GM12878 (cell line): Measurements from ENCODE around the gene CERCAM. TPM values are rescaled to one million over a fixed set of nuclear protein-coding genes. Genes with fewer than 3 reads are reported as not detected.

ENCODE experiments used
- ATAC-seq: fragments of 200-7000 bp; cut with Tn5 transposase; 3 replicates; pipeline ENCODE4 v1.9.1; 2020; ENCODE audit warnings: mild to moderate bottlenecking, moderate library complexity
- BruUV-seq: library from RNA; stranded (reverse); fragments of 400-500 nt; replicated peaks from 2 replicates; lab custom pipeline; 2021; lab: Mats Ljungman, UMichigan
- CTCF ChIA-PET: fragments of 300-600 bp; sonication (Branson Sonifier 250); formaldehyde crosslinking; extraction: SDS; loops from one replicate; lab custom pipeline; 2021; ENCODE audit warnings: inconsistent platforms; lab: Yijun Ruan, JAX
- POLR2A ChIA-PET: fragments of 350-600 bp; formaldehyde crosslinking; extraction: SDS; loops from one replicate; lab custom pipeline; 2021; ENCODE audit warnings: inconsistent platforms; lab: Charles Lee
- RAD21 ChIA-PET: fragments of 300-600 bp; sonication (Branson Sonifier 250); formaldehyde crosslinking; loops from one replicate; lab custom pipeline; 2023; ENCODE audit warnings: antibody characterized with exemption; ENCODE audit not compliant: unreplicated experiment; lab: Charles Lee
- SMC1A ChIA-PET: fragments of 300-600 bp; sonication (Branson Sonifier 250); formaldehyde crosslinking; loops from one replicate; lab custom pipeline; 2023; ENCODE audit not compliant: unreplicated experiment, uncharacterized antibody; lab: Charles Lee
- DNase-seq: peaks from one replicate; pipeline ENCODE4 v3.0.0-alpha.2; 2011; ENCODE audit warnings: low read depth, low spot score
- FAIRE-seq: peaks from 3 replicates; lab custom pipeline; 2011; peaks lifted over from hg19 to GRCh38; lab: Jason Lieb, UNC
- H2AFZ ChIP-seq: 2 replicates; pipeline ENCODE4 v1.6.0; 2011; ENCODE audit warnings: low read depth, low read length, control low read depth; ENCODE audit not compliant: control insufficient read depth
- H3K27ac ChIP-seq: 2 replicates; pipeline ENCODE4 v1.5.1; 2011; ENCODE audit warnings: control low read depth; ENCODE audit not compliant: control insufficient read depth, insufficient read depth
- H3K27me3 ChIP-seq, 2 experiments: replicated peaks in 1 of 2; 2 replicates each; pipeline versions ENCODE4 v1.6.0 to v1.6.1; 2011; ENCODE audit warnings: low read length in 1 of 2; ENCODE audit not compliant: control insufficient read depth in 2 of 2, insufficient read depth in 2 of 2
- H3K36me3 ChIP-seq, 2 experiments: 2 replicates each; pipeline ENCODE4 v1.5.1; 2011; ENCODE audit warnings: low read length in 1 of 2; ENCODE audit not compliant: control insufficient read depth in 2 of 2, insufficient read depth in 2 of 2
- H3K4me1 ChIP-seq: 2 replicates; pipeline ENCODE4 v1.6.1; 2011; ENCODE audit warnings: mild to moderate bottlenecking, low read length, moderate library complexity, mixed read lengths; ENCODE audit not compliant: control insufficient read depth, insufficient read depth
- H3K4me2 ChIP-seq: 2 replicates; pipeline ENCODE4 v1.6.0; 2011; ENCODE audit warnings: control low read depth; ENCODE audit not compliant: control insufficient read depth, insufficient read depth
- H3K4me3 ChIP-seq: fragments of 200-600 bp; sonication (generic); 2 replicates; pipeline ENCODE4 v1.5.1; 2016
- H3K79me2 ChIP-seq: 2 replicates; pipeline ENCODE4 v1.6.0; 2011; ENCODE audit warnings: low read length; ENCODE audit not compliant: control insufficient read depth, insufficient read depth
- H3K9ac ChIP-seq: 2 replicates; pipeline ENCODE4 v1.8.0; 2011; ENCODE audit warnings: low read length, control low read depth, mixed read lengths; ENCODE audit not compliant: control insufficient read depth, insufficient read depth
- H3K9me3 ChIP-seq: replicated peaks from 3 replicates; pipeline ENCODE4 v1.5.1; 2011; ENCODE audit warnings: mild to moderate bottlenecking, low read length; ENCODE audit not compliant: control insufficient read depth, insufficient read depth
- H4K20me1 ChIP-seq: 2 replicates; pipeline ENCODE4 v1.6.0; 2011; ENCODE audit not compliant: control insufficient read depth, insufficient read depth
- CTCF ChIP-seq, 3 experiments: IDR thresholded peaks in 2 of 3; conservative IDR thresholded peaks in 1 of 3; 2 replicates each; pipeline ENCODE4 v1.5.1; 2011; ENCODE audit warnings: low read depth in 3 of 3, low read length in 3 of 3, mild to moderate bottlenecking in 3 of 3, control low read depth in 2 of 3, moderate library complexity in 2 of 3, inconsistent platforms in 1 of 3, mixed read lengths in 1 of 3; ENCODE audit not compliant: control insufficient read depth in 2 of 3, insufficient read depth in 1 of 3; ENCODE audit errors: extremely low read depth in 1 of 3
- KDM1A ChIP-seq: fragments of 200-600 bp; sonication (generic); IDR thresholded peaks from 2 replicates; pipeline ENCODE4 v1.6.1; 2016; ENCODE audit warnings: borderline replicate concordance
- MEF2A ChIP-seq: IDR thresholded peaks from 2 replicates; pipeline ENCODE4 v1.6.1; 2011; ENCODE audit warnings: low read depth, mild to moderate bottlenecking, low read length, moderate library complexity; ENCODE audit not compliant: insufficient read depth
- NR2F1 ChIP-seq: fragments of 450-650 bp; conservative IDR thresholded peaks from 2 replicates; pipeline ENCODE4 v1.6.1; 2017; ENCODE audit warnings: mild to moderate bottlenecking
- WGBS: methylation state at CpG from one replicate; pipeline ENCODE4 v1.1.6; 2016; ENCODE audit warnings: low lambda C conversion rate; ENCODE audit not compliant: insufficient replicate concordance, insufficient coverage; ENCODE audit errors: missing lambda C conversion rate; 5-methylcytosine and 5-hydroxymethylcytosine counted together
- in situ Hi-C: fragments of 300-500 bp; cut with MboI; formaldehyde crosslinking; loops from 9 replicates; pipeline ENCODE4 v1.14.3; 2018; ENCODE audit warnings: mixed read lengths
- intact Hi-C: fragments of 100-400 bp; cut with micrococcal nuclease; formaldehyde crosslinking; loops from one replicate; pipeline ENCODE4 v1.14.2; 2022; ENCODE audit not compliant: unreplicated experiment
- polyA plus RNA-seq, 11 experiments: library from polyadenylated mRNA; depleted of rRNA in 4 of 11; unstranded in 6 of 11; stranded (reverse) in 5 of 11; fragments of >200 nt; fragmentation: Nextera tagmentation in 4 of 11; fragmentation: Illumina TruSeq in 1 of 11; extraction: Ambion mirVana in 4 of 11; extraction: Trizol in 1 of 11; gene quantifications; 1 replicate in 1 of 11; 2 replicates in 10 of 11; pipeline versions ENCODE4 v1.2.1 to v1.2.3, GENCODE V29; 2011 to 2016; ENCODE audit warnings: inconsistent platforms in 2 of 11, missing spikeins in 2 of 11, low read depth in 1 of 11
- total RNA-seq, 4 experiments: library from RNA; depleted of rRNA in 3 of 4; stranded (reverse); fragments of >200 nt in 3 of 4; fragmentation: Illumina TruSeq in 1 of 4; extraction: Trizol in 1 of 4; gene quantifications; 2 replicates each; pipeline versions ENCODE4 v1.2.1 to v1.2.3, GENCODE V29; 2013 to 2021
- TF ChIP-seq, protein P1 (sequence below): fragments of 450-650 bp; IDR thresholded peaks from 2 replicates; pipeline ENCODE4 v1.6.1; 2017; ENCODE audit warnings: mild to moderate bottlenecking

The CERCAM gene
- total and polyA plus RNA-seq, 10 of the 15 experiments (the other 5 are each of a cell fraction or from before 2014, with no cell fraction given) = 0.05 to 6.7 (median 0.71) TPM

- no peak overlapping the region for H3K4me2 ChIP-seq
- no peaks in the 10 kb centered on the region; the same call in 1 of the 2 replicates for H4K20me1 ChIP-seq
- CTCF ChIA-PET = interaction anchor here (1.9 kb wide), 1 partner anchor 51 kb away, joined by 7 read pairs; no protein-coding TSS in a partner anchor
- in situ Hi-C loops (no loop called here), intact Hi-C loops (loop anchor here (5.0 kb wide), 1 partner anchor 52 kb away; no protein-coding TSS in a partner anchor)
- no peaks in the 10 kb centered on the region for H3K79me2 ChIP-seq
- no TSS peak for BruUV-seq
- DNase-seq (no peak), FAIRE-seq (no peak), ATAC-seq (no peak)
- TF ChIP-seq CTCF (IDR thresholded peaks at IDR 0.05 in 2 of 3, conservative IDR thresholded peaks at IDR 0.05 in 1 of 3; ENCODE audit: control insufficient read depth in 2 of 3, extremely low read depth in 1 of 3, insufficient read depth in 1 of 3, low read depth in 3 of 3, low read length in 3 of 3) (peak in 2 of 3 experiments; percentile 14 to 18; a peak in 1 of 6 replicates), KDM1A (no peak), MEF2A (no peak), NR2F1 (no peak)
- TF ChIP-seq, protein P1, sequence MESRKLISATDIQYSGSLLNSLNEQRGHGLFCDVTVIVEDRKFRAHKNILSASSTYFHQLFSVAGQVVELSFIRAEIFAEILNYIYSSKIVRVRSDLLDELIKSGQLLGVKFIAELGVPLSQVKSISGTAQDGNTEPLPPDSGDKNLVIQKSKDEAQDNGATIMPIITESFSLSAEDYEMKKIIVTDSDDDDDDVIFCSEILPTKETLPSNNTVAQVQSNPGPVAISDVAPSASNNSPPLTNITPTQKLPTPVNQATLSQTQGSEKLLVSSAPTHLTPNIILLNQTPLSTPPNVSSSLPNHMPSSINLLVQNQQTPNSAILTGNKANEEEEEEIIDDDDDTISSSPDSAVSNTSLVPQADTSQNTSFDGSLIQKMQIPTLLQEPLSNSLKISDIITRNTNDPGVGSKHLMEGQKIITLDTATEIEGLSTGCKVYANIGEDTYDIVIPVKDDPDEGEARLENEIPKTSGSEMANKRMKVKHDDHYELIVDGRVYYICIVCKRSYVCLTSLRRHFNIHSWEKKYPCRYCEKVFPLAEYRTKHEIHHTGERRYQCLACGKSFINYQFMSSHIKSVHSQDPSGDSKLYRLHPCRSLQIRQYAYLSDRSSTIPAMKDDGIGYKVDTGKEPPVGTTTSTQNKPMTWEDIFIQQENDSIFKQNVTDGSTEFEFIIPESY = no peak
- RAD21 ChIA-PET = interaction anchor here (1.1 kb wide), 1 partner anchor 27 kb away, joined by 3 read pairs; no protein-coding TSS in a partner anchor
- no peaks in the 10 kb centered on the region for H3K36me3 ChIP-seq
- H3K27me3 ChIP-seq = peaks cover 5 to 6% of the 10 kb centered on the region in 2 experiments
- POLR2A ChIA-PET = interaction anchor here (0.5 to 0.6 kb wide), 2 partner anchors 127 to 403 kb away, joined by 4 to 8 read pairs; no protein-coding TSS in a partner anchor
- 44% methylated on average over 3 of the region's 3 CpGs for WGBS
- SMC1A ChIA-PET = no interaction called here
- H3K27ac ChIP-seq = no peak overlapping the region
- H3K9ac ChIP-seq = no peak overlapping the region
- H2AFZ ChIP-seq = no peak overlapping the region
- H3K4me3 ChIP-seq = no peak overlapping the region
- no peaks in the 10 kb centered on the region for H3K9me3 ChIP-seq
- no peaks in the 10 kb centered on the region; the same call in 1 of the 2 replicates for H3K4me1 ChIP-seq
Measured at GRCh38 chr9:128414461-128414860, 6.2 kb upstream of the CERCAM start.
